Uterus (tissue), 4 donors: Measurements from ENCODE around the gene KLF4. TPM values are rescaled to one million over a fixed set of nuclear protein-coding genes. Genes with fewer than 3 reads are reported as not detected.
A peak's percentile ranks its signal among the peaks of the same experiment; 100 is the strongest.

Experiments used
- DNase-seq, 2 donors: peaks; one replicate each; pipeline ENCODE4 v3.0.0-alpha.2; 2019 to 2020
- H3K27ac ChIP-seq, 2 donors: fragments of 200-600 bp; sonication (generic); 1 replicate in 1 of 2; 2 replicates in 1 of 2; pipeline ENCODE4 v1.5.1; 2016 to 2018
- H3K27me3 ChIP-seq, 2 donors: fragments of 200-600 bp; sonication (generic); one replicate each; pipeline ENCODE4 v1.5.1; 2018 to 2019; ENCODE audit warnings: control low read depth in 1 of 2
- H3K36me3 ChIP-seq, 2 donors: fragments of 200-600 bp; sonication (generic); one replicate each; pipeline ENCODE4 v1.5.1; 2019; ENCODE audit warnings: control low read depth in 1 of 2
- H3K4me1 ChIP-seq, 2 donors: fragments of 200-600 bp; sonication (generic); one replicate each; pipeline ENCODE4 v1.5.1; 2018 to 2019; ENCODE audit warnings: control low read depth in 1 of 2
- H3K4me3 ChIP-seq, 2 donors: fragments of 200-600 bp; sonication (generic); 1 replicate in 1 of 2; 2 replicates in 1 of 2; pipeline ENCODE4 v1.5.1; 2018 to 2019; ENCODE audit warnings: mild to moderate bottlenecking in 1 of 2
- H3K9me3 ChIP-seq, 2 donors: fragments of 200-600 bp; sonication (generic); one replicate each; pipeline ENCODE4 v1.5.1; 2019; ENCODE audit warnings: control low read depth in 1 of 2
- POLR2A ChIP-seq, 2 donors: fragments of 450-650 bp; IDR thresholded peaks; one replicate each; pipeline ENCODE4 v1.6.1; 2016; ENCODE audit warnings: antibody characterized with exemption in 2 of 2, mild to moderate bottlenecking in 1 of 2, moderate library complexity in 1 of 2
- intact Hi-C: fragments of 100-400 bp; cut with DNase I; formaldehyde crosslinking; loops from one replicate; pipeline ENCODE4 v1.15.1; 2023; ENCODE audit warnings: low total_unique reads
- total RNA-seq, 4 donors: library from RNA; depleted of rRNA in 3 of 4; stranded (reverse); fragments of >200 nt in 3 of 4; gene quantifications; one replicate each; pipeline versions ENCODE4 v1.1.0 to v1.2.4, GENCODE V29; 2014 to 2023
- TF ChIP-seq, protein P1 (sequence below), 4 experiments: fragments of 200-600 bp in 2 of 4; fragments of 450-650 bp in 2 of 4; sonication (generic) in 2 of 4; IDR thresholded peaks; one replicate each; pipeline ENCODE4 v1.5.1; 2016 to 2019; ENCODE audit warnings: antibody characterized with exemption in 4 of 4, mild to moderate bottlenecking in 2 of 4, moderate library complexity in 1 of 4
- donor health status: DM: yes; HTN: yes; CAD: no.

Gene KLF4
- total RNA-seq, 4 donors from 2014 or later, result 20.2 to 152 (median 94.7) TPM

DNA sequence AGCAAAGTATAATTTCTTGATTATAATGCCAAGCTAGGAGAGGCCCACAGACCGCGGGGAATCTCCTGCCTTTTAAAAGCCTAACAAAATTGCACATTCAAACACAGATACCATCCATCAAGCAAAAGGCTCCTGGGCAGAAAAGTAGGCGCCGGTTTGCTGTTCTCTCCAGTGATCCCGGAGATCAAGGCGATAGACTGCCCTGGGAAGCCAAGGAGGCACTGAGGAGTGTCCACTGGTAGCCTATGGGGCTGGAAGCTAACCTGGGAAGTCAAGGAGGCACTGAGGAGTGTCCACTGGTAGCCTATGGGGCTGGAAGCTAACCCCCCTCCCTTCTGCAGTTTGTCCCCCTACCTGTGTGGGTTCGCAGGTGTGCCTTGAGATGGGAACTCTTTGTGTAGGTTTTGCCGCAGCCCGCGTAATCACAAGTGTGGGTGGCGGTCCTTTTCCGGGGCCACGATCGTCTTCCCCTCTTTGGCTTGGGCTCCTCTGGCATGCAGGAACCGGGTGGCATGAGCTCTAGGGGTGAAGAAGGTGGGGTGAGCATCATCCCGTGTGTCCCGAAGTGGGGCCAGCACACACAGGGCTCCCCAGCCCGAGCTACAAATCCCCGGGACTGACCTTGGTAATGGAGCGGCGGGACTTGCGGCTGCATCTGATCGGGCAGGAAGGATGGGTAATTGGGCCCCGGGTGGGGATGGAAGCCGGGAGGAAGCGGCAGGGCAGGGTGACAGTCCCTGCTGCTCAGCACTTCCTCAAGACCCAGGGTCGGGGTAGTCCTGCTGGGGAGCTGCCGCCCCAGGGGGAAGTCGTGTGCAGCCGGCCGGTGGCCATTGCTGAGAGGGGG is 2.7 kb downstream of the KLF4 start:
- Histone ChIP-seq H3K36me3 (no peaks in the 10 kb centered on the region), H3K27me3 (no peaks in the 10 kb centered on the region), H3K27ac (peak overlapping the region; percentile 89 to 94), H3K4me1 (no peaks in the 10 kb centered on the region), H3K9me3 (no peaks in the 10 kb centered on the region), H3K4me3 (peak overlapping the region; percentile 76 to 90)
- no peak for TF ChIP-seq POLR2A (IDR thresholded peaks at IDR 0.05)
- TF ChIP-seq, protein P1, sequence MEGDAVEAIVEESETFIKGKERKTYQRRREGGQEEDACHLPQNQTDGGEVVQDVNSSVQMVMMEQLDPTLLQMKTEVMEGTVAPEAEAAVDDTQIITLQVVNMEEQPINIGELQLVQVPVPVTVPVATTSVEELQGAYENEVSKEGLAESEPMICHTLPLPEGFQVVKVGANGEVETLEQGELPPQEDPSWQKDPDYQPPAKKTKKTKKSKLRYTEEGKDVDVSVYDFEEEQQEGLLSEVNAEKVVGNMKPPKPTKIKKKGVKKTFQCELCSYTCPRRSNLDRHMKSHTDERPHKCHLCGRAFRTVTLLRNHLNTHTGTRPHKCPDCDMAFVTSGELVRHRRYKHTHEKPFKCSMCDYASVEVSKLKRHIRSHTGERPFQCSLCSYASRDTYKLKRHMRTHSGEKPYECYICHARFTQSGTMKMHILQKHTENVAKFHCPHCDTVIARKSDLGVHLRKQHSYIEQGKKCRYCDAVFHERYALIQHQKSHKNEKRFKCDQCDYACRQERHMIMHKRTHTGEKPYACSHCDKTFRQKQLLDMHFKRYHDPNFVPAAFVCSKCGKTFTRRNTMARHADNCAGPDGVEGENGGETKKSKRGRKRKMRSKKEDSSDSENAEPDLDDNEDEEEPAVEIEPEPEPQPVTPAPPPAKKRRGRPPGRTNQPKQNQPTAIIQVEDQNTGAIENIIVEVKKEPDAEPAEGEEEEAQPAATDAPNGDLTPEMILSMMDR (IDR thresholded peaks at IDR 0.05), result no peak
- peak; percentile 26 to 31 for DNase-seq
- intact Hi-C loops, result loop anchor here (10.0 kb wide), 1 partner anchor 248 kb away; no protein-coding TSS in a partner anchor

- peak overlapping the region; percentile 4 to 7 for H3K4me3 ChIP-seq
- H3K36me3 ChIP-seq, result no peaks in the 10 kb centered on the region
- no peaks in the 10 kb centered on the region for H3K27me3 ChIP-seq
- intact Hi-C loops, result loop anchor here (10.0 kb wide), 1 partner anchor 249 kb away; no protein-coding TSS in a partner anchor
- no peak for TF ChIP-seq POLR2A (IDR thresholded peaks at IDR 0.05)
- TF ChIP-seq, protein P1 (IDR thresholded peaks at IDR 0.05), result no peak
- no peaks in the 10 kb centered on the region for H3K9me3 ChIP-seq
- H3K4me1 ChIP-seq, result no peaks in the 10 kb centered on the region
- H3K27ac ChIP-seq, result peak overlapping the region; percentile 89 to 94
- DNase-seq, result no peak
Measured at GRCh38 chr9:107485458-107486043, 4.0 kb downstream of the KLF4 start.

DNA sequence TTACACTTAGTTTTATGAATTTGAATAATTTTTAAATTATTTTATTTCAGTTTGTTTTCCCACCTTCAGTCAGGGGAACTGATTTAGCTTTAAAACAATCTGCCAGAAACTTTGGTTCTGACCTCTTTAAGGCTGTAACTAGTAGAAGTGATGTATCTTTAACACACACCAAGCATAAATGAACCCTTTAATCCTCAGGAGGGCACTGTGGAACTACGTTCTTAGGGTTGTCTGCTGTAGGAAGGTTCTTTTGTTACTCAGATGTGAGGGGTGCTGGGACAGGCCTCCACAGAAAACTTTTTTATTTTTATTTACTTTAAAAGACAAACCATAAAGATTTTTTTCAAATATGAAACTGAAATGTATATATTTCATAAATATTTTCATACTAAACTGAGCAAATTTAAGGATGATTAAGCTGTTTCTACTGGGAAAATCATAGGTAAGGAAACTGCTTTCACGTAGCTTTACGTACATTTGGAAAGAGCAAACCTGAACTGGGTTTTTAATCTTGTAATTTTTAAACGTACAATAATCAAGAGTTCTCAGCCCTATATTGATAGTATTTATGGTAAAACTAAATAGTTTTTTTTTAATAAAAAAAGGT is 5.3 kb downstream of the KLF4 start:
- Histone ChIP-seq H3K9me3 (no peaks in the 10 kb centered on the region), H3K27me3 (no peaks in the 10 kb centered on the region), H3K36me3 (no peaks in the 10 kb centered on the region), H3K4me3 (no peak overlapping the region), H3K4me1 (no peaks in the 10 kb centered on the region), H3K27ac (peak overlapping the region; percentile 89 to 94)
- intact Hi-C loops, result loop anchor here (10.0 kb wide), 1 partner anchor 251 kb away; no protein-coding TSS in a partner anchor
- peak in 1 of 2 donors; percentile 49 for DNase-seq
- TF ChIP-seq, protein P1 (IDR thresholded peaks at IDR 0.05), result peak; percentile 57 to 74 (median 65)
- TF ChIP-seq POLR2A (IDR thresholded peaks at IDR 0.05), result no peak

GRCh38 chr9:107483666-107484065 is 5.9 kb downstream of the KLF4 start:
- DNase-seq, result no peak
- no peak overlapping the region for H3K4me3 ChIP-seq
- intact Hi-C loops, result loop anchor here (10.0 kb wide), 1 partner anchor 251 kb away; no protein-coding TSS in a partner anchor
- TF ChIP-seq, protein P1 (IDR thresholded peaks at IDR 0.05), result no peak
- H3K36me3 ChIP-seq, result no peaks in the 10 kb centered on the region
- no peaks in the 10 kb centered on the region for H3K4me1 ChIP-seq
- peak overlapping the region; percentile 89 to 94 for H3K27ac ChIP-seq
- no peaks in the 10 kb centered on the region for H3K9me3 ChIP-seq
- H3K27me3 ChIP-seq, result no peaks in the 10 kb centered on the region
